Measurements from ENCODE around the gene PCGF3. TPM values are rescaled to one million over a fixed set of nuclear protein-coding genes. Genes with fewer than 3 reads are reported as not detected.
A peak's percentile ranks its signal among the peaks of the same experiment; 100 is the strongest.

Gene PCGF3
- total RNA-seq, 1 experiment from 2014 or later, result 66.3 TPM

GRCh38 chr4:657834-658667 lies 47.6 kb upstream of the PCGF3 start:
- ATAC-seq (0 out of 2 replicates have a peak, but pooled peaks have one; percentile 7), DNase-seq (ENCODE audit: low read depth, low spot score) (no peak)
- Histone ChIP-seq H3K9me3 (ENCODE audit: control insufficient read depth in 1 of 2, insufficient read depth in 1 of 2, low read depth in 1 of 2, low read length in 2 of 2) (no peaks in the 10 kb centered on the region), H4K20me1 (ENCODE audit: insufficient read depth) (no peaks in the 10 kb centered on the region), H3K4me1 (ENCODE audit: control insufficient read depth in 1 of 2, insufficient read depth in 2 of 2, low read length in 2 of 2) (no peaks in the 10 kb centered on the region), H3K27me3 (ENCODE audit: insufficient read depth, low read length) (no peaks in the 10 kb centered on the region), H3K9ac (ENCODE audit: low read length) (no peak overlapping the region), H3K79me2 (ENCODE audit: insufficient read depth, low read length) (no peaks in the 10 kb centered on the region), H3K27ac (ENCODE audit: low read depth, low read length) (no peak overlapping the region; the same call in 1 of the 2 replicates), H3K4me3 (replicated peaks in 1 of 2; ENCODE audit: low read depth in 1 of 2, low read length in 2 of 2) (no peak overlapping the region), H3K9me2 (ENCODE audit: insufficient read depth) (no peaks in the 10 kb centered on the region), H3K36me3 (ENCODE audit: control insufficient read depth in 1 of 2, insufficient read depth in 2 of 2, low read length in 2 of 2) (no peaks in the 10 kb centered on the region), H3K4me2 (ENCODE audit: low read length) (no peak overlapping the region), H2AFZ (ENCODE audit: low read depth, low read length, poor library complexity, severe bottlenecking) (no peak overlapping the region)
- ChIA-PET CTCF (no interaction called here), POLR2A (no interaction called here), RAD21 (ENCODE audit: low non-redundant PET in 1 of 2, low total read pairs in 2 of 2, uncharacterized antibody in 2 of 2, unreplicated experiment in 2 of 2) (no interaction called here)
- no TSS peak for BruUV-seq (replicated peaks)
- intact Hi-C loops (cut with micrococcal nuclease), result no loop called here
- TF ChIP-seq YY1 (IDR thresholded peaks at IDR 0.05; ENCODE audit: extremely low read depth, insufficient replicate concordance, low read depth, low read length) (no peak), CBX3 (IDR thresholded peaks at IDR 0.05; ENCODE audit: low read depth) (no peak), REST (IDR thresholded peaks at IDR 0.05; ENCODE audit: low read depth) (no peak), TCF7L2 (IDR thresholded peaks at IDR 0.05; ENCODE audit: borderline replicate concordance, extremely low read depth, insufficient read depth, insufficient read length) (no peak), POLR2AphosphoS5 (IDR thresholded peaks at IDR 0.05; ENCODE audit: low read depth, low read length) (no peak), ZFX (IDR thresholded peaks at IDR 0.05) (no peak), JUND (IDR thresholded peaks at IDR 0.05) (no peak)
